Keratinocyte (primary cell): ENCODE data around the gene ZMIZ1. TPM values are rescaled to one million over a fixed set of nuclear protein-coding genes. Genes with fewer than 3 reads are reported as not detected.

ENCODE experiments used
- DNase-seq: peaks from one replicate; pipeline ENCODE4 v3.0.0-alpha.2; 2011; ENCODE audit warnings: low read depth, missing footprints, low spot score
- FAIRE-seq: peaks from 2 replicates; lab custom pipeline; 2011; peaks lifted over from hg19 to GRCh38; lab: Jason Lieb, UNC
- H2AFZ ChIP-seq: 2 replicates; pipeline ENCODE4 v1.6.0; 2012; ENCODE audit warnings: low read length, control low read depth, inconsistent platforms; ENCODE audit not compliant: control insufficient read depth
- H3K27ac ChIP-seq: 2 replicates; pipeline ENCODE4 v1.5.1; 2011; ENCODE audit warnings: low read length; ENCODE audit not compliant: control insufficient read depth, insufficient read depth
- H3K27me3 ChIP-seq: 3 replicates; pipeline ENCODE4 v1.6.0; 2011; ENCODE audit warnings: low read length; ENCODE audit not compliant: control insufficient read depth, insufficient read depth; ENCODE audit errors: extremely low read depth
- H3K36me3 ChIP-seq, 2 experiments: 2 replicates in 1 of 2; 3 replicates in 1 of 2; pipeline ENCODE4 v1.5.1; 2011; ENCODE audit warnings: low read length in 2 of 2, mild to moderate bottlenecking in 1 of 2; ENCODE audit not compliant: control insufficient read depth in 2 of 2, insufficient read depth in 2 of 2; ENCODE audit errors: extremely low read depth in 1 of 2
- H3K4me1 ChIP-seq: 3 replicates; pipeline ENCODE4 v1.5.1; 2011; ENCODE audit warnings: low read length; ENCODE audit not compliant: control insufficient read depth, insufficient read depth; ENCODE audit errors: extremely low read depth
- H3K4me2 ChIP-seq: 3 replicates; pipeline ENCODE4 v1.6.0; 2011; ENCODE audit warnings: low read depth, low read length; ENCODE audit not compliant: control insufficient read depth, insufficient read depth; ENCODE audit errors: extremely low read depth
- H3K4me3 ChIP-seq, 3 experiments: fragments of 200-600 bp in 1 of 3; sonication (generic) in 1 of 3; 2 replicates in 2 of 3; 3 replicates in 1 of 3; pipeline ENCODE4 v1.5.1; 2011 to 2016; ENCODE audit warnings: low read length in 3 of 3, mild to moderate bottlenecking in 3 of 3, control low read depth in 2 of 3, inconsistent platforms in 1 of 3, low read depth in 1 of 3, mixed read lengths in 1 of 3, mixed run types in 1 of 3, moderate library complexity in 1 of 3; ENCODE audit not compliant: control insufficient read depth in 2 of 3, insufficient read depth in 2 of 3; ENCODE audit errors: extremely low read depth in 1 of 3
- H3K79me2 ChIP-seq: 2 replicates; pipeline ENCODE4 v1.6.0; 2012; ENCODE audit warnings: low read length; ENCODE audit not compliant: control insufficient read depth, insufficient read depth
- H3K9ac ChIP-seq: 3 replicates; pipeline ENCODE4 v1.6.0; 2011; ENCODE audit warnings: low read length; ENCODE audit not compliant: control insufficient read depth, insufficient read depth; ENCODE audit errors: extremely low read depth
- H3K9me1 ChIP-seq: 3 replicates; pipeline ENCODE4 v1.6.0; 2011; ENCODE audit warnings: low read length; ENCODE audit not compliant: control insufficient read depth, insufficient read depth; ENCODE audit errors: extremely low read depth
- H3K9me3 ChIP-seq: 2 replicates; pipeline ENCODE4 v1.5.1; 2012; ENCODE audit warnings: low read depth, low read length; ENCODE audit not compliant: control insufficient read depth
- H4K20me1 ChIP-seq: 3 replicates; pipeline ENCODE4 v1.6.0; 2011; ENCODE audit warnings: low read length; ENCODE audit not compliant: control insufficient read depth, insufficient read depth; ENCODE audit errors: extremely low read depth
- CTCF ChIP-seq, 3 experiments: IDR thresholded peaks in 1 of 3; conservative IDR thresholded peaks in 1 of 3; optimal IDR thresholded peaks in 1 of 3; 2 replicates in 2 of 3; 3 replicates in 1 of 3; pipeline versions ENCODE3 to v1.5.1; 2011; ENCODE audit warnings: low read length in 3 of 3, mild to moderate bottlenecking in 3 of 3, moderate library complexity in 2 of 3, control low read depth in 1 of 3, inconsistent platforms in 1 of 3; ENCODE audit not compliant: insufficient read depth in 2 of 3; ENCODE audit errors: extremely low read depth in 1 of 3
- EZH2 ChIP-seq: IDR thresholded peaks from one replicate; pipeline ENCODE4 v1.6.1; 2012; ENCODE audit warnings: inconsistent platforms, mild to moderate bottlenecking, low read length, moderate library complexity
- dilution Hi-C: fragments of 300-500 bp; cut with MboI; formaldehyde crosslinking; loops from one replicate; pipeline ENCODE4 v1.7.0; 2020; ENCODE audit warnings: low sequenced_read_pairs; ENCODE audit not compliant: extremely low pct_ligation_motif_present
- polyA plus RNA-seq, 5 experiments: library from polyadenylated mRNA; depleted of rRNA in 3 of 5; stranded (reverse) in 3 of 5; stranded (forward) in 1 of 5; unstranded in 1 of 5; fragments of >200 nt; gene quantifications; 1 replicate in 1 of 5; 2 replicates in 3 of 5; 3 replicates in 1 of 5; pipeline versions ENCODE4 v1.2.1 to v1.2.3, GENCODE V29; 2011 to 2012; ENCODE audit warnings: missing spikeins in 2 of 5, low read depth in 1 of 5, low replicate concordance in 1 of 5

ZMIZ1 gene
- polyA plus RNA-seq, 1 donor (not counting 4 experiments of a cell fraction or from before 2014, with no cell fraction given) = 1.8 TPM

GRCh38 chr10:79223091-79224048 is 154.6 kb downstream of the ZMIZ1 start:
- peaks cover 15% of the 10 kb centered on the region for H3K4me1 ChIP-seq
- H3K4me2 ChIP-seq = no peak overlapping the region
- no peaks in the 10 kb centered on the region for H4K20me1 ChIP-seq
- H2AFZ ChIP-seq = no peak overlapping the region
- no peaks in the 10 kb centered on the region for H3K9me3 ChIP-seq
- H3K79me2 ChIP-seq = no peaks in the 10 kb centered on the region
- dilution Hi-C loops = no loop called here
- no peak for FAIRE-seq
- H3K9ac ChIP-seq = no peak overlapping the region
- no peak overlapping the region for H3K27ac ChIP-seq
- no peaks in the 10 kb centered on the region for H3K27me3 ChIP-seq
- peaks cover 2% of the 10 kb centered on the region for H3K9me1 ChIP-seq
- H3K36me3 ChIP-seq = peaks cover 3 to 5% of the 10 kb centered on the region in 2 experiments
- no peak for TF ChIP-seq EZH2
- no peak for TF ChIP-seq CTCF (optimal IDR thresholded peaks at IDR 0.05 in 1 of 3, IDR thresholded peaks at IDR 0.05 in 1 of 3, conservative IDR thresholded peaks at IDR 0.05 in 1 of 3; ENCODE audit: extremely low read depth in 1 of 3, insufficient read depth in 2 of 3, low read length in 3 of 3)
- no peak overlapping the region for H3K4me3 ChIP-seq
- no peak for DNase-seq

- Histone ChIP-seq H3K27ac (no peak overlapping the region), H2AFZ (no peak overlapping the region), H3K4me2 (no peak overlapping the region), H3K27me3 (no peaks in the 10 kb centered on the region), H3K36me3 (peaks cover 3 to 5% of the 10 kb centered on the region in 2 experiments), H3K4me3 (no peak overlapping the region), H3K4me1 (peaks cover 26% of the 10 kb centered on the region), H3K79me2 (no peaks in the 10 kb centered on the region), H3K9ac (no peak overlapping the region), H3K9me3 (no peaks in the 10 kb centered on the region), H4K20me1 (no peaks in the 10 kb centered on the region), H3K9me1 (peaks cover 2% of the 10 kb centered on the region)
- DNase-seq (no peak), FAIRE-seq (no peak)
- dilution Hi-C loops = no loop called here
- TF ChIP-seq EZH2 = no peak
Measured at GRCh38 chr10:79224263-79224949, 155.6 kb downstream of the ZMIZ1 start.
